Body of pancreas (tissue), 4 donors: ENCODE results near the gene RTL1. TPM values are rescaled to one million over a fixed set of nuclear protein-coding genes. Genes with fewer than 3 reads are reported as not detected.

ENCODE experiments used
- ATAC-seq: fragments of 150-250 bp; one replicate; pipeline ENCODE4 v1.9.1; 2016
- DNase-seq, 4 donors: peaks; one replicate each; pipeline ENCODE4 v3.0.0-alpha.2; 2019
- H3K27ac ChIP-seq, 4 donors: fragments of 200-600 bp; sonication (generic); 1 replicate in 3 of 4; 2 replicates in 1 of 4; pipeline versions ENCODE4 v1.5.1 to v1.6.1; 2016 to 2019; ENCODE audit warnings: mild to moderate bottlenecking in 1 of 4, mixed read lengths in 1 of 4, moderate library complexity in 1 of 4
- H3K27me3 ChIP-seq, 2 donors: fragments of 200-600 bp; sonication (generic); one replicate each; pipeline ENCODE4 v1.6.0; 2016; ENCODE audit warnings: mild to moderate bottlenecking in 1 of 2
- H3K36me3 ChIP-seq, 2 donors: fragments of 200-600 bp; sonication (generic); replicated peaks in 1 of 2; 2 replicates each; pipeline ENCODE4 v1.5.1; 2016; ENCODE audit warnings: low read depth in 2 of 2; ENCODE audit not compliant: insufficient read depth in 1 of 2
- H3K4me1 ChIP-seq: fragments of 200-600 bp; sonication (generic); one replicate; pipeline ENCODE4 v1.6.0; 2016
- H3K4me3 ChIP-seq, 2 donors: fragments of 200-600 bp; sonication (generic); 1 replicate in 1 of 2; 2 replicates in 1 of 2; pipeline ENCODE4 v1.5.1; 2016 to 2019
- H3K9me3 ChIP-seq, 3 donors: fragments of 200-600 bp; sonication (generic); 1 replicate in 2 of 3; 2 replicates in 1 of 3; pipeline ENCODE4 v1.5.1; 2016
- CTCF ChIP-seq, 7 experiments: fragments of 450-650 bp in 4 of 7; fragments of 200-600 bp in 3 of 7; sonication (generic) in 3 of 7; IDR thresholded peaks; one replicate each; pipeline ENCODE4 v1.5.1; 2016 to 2019; ENCODE audit warnings: antibody characterized with exemption in 7 of 7
- POLR2A ChIP-seq, 3 donors: fragments of 450-650 bp; IDR thresholded peaks; one replicate each; pipeline ENCODE4 v1.6.1; 2016; ENCODE audit warnings: antibody characterized with exemption in 3 of 3, mild to moderate bottlenecking in 2 of 3
- WGBS, 2 donors: methylation state at CpG; one replicate each; pipeline ENCODE4 v1.1.5; 2017; 5-methylcytosine and 5-hydroxymethylcytosine counted together
- intact Hi-C: fragments of 100-400 bp; cut with DNase I; formaldehyde crosslinking; loops from one replicate; pipeline ENCODE4 v1.15.1; 2023
- total RNA-seq, 2 donors: library from RNA; depleted of rRNA; stranded (reverse); fragments of >200 nt; gene quantifications; one replicate each; pipeline ENCODE4 v1.1.0, GENCODE V29; 2016

Gene RTL1
- total RNA-seq, 2 donors from 2014 or later: 0.26 TPM; not detected in 1

DNA sequence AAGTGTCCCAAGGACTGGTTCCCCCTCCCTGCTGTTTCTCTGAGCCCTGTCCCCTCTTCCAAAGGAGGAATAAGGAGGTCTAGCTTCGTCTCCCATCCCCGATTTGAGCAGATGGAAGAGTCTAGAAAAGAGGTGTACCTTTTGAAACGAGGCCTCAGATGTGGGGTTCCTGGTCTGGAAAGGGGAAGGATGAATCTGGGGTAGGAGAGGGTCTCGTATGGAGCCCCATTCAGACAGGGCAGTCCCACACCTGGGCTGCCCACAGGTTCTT lies 64.3 kb downstream of the RTL1 start:
- 46 to 58% methylated on average over 4 of the region's 4 CpGs for WGBS, 2 donors
- Histone ChIP-seq H3K27me3 (no peaks in the 10 kb centered on the region), H3K36me3 (no peaks in the 10 kb centered on the region), H3K4me1 (no peaks in the 10 kb centered on the region), H3K27ac (no peak overlapping the region), H3K9me3 (no peaks in the 10 kb centered on the region), H3K4me3 (no peak overlapping the region)
- no peak for TF ChIP-seq POLR2A (IDR thresholded peaks at IDR 0.05)
- no peak for TF ChIP-seq CTCF (IDR thresholded peaks at IDR 0.05)
- intact Hi-C loops: no loop called here
- DNase-seq (no peak), ATAC-seq (no peak)

DNA sequence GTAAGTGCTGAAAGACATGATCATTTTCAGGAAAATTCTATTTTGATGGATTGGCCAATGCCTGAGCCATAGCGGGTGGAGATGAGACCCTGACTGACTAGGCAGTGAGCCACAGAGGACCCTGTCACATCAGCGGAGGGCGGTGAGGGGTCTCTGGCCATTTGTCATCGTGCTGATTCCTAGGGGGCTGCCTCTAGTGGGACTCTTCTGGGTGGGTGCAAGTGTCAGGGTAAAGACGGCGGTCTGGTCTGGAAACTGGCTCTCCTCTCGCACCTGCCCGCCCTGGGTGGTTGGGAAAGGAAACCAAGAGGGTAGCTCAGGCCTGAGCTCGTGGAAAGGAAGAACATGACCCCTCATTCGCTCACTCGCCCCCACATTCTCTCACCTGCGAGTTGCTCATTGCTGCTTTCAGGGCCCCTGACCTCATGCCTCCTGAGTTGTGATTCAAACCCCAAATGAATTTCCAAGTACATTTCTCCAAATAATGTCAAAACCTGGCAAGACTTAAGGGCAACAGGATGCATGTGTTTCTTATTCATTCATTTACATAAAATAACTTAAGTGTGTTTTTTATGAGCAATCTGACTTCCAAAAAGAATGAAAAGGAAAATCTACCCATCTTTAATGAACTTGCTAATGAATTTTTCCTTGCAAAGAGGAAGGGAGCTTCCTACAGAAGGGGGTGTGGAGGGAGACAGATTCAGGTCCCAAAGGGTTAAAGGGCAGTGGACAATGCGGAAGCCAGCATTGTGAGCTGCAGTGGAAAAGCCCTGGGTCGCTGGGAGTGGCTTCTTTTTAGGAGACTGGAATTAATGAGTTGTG lies 64.8 kb downstream of the RTL1 start:
- intact Hi-C loops: no loop called here
- H3K27ac ChIP-seq: no peak overlapping the region
- TF ChIP-seq CTCF (IDR thresholded peaks at IDR 0.05) (no peak), POLR2A (IDR thresholded peaks at IDR 0.05) (no peak)

DNA sequence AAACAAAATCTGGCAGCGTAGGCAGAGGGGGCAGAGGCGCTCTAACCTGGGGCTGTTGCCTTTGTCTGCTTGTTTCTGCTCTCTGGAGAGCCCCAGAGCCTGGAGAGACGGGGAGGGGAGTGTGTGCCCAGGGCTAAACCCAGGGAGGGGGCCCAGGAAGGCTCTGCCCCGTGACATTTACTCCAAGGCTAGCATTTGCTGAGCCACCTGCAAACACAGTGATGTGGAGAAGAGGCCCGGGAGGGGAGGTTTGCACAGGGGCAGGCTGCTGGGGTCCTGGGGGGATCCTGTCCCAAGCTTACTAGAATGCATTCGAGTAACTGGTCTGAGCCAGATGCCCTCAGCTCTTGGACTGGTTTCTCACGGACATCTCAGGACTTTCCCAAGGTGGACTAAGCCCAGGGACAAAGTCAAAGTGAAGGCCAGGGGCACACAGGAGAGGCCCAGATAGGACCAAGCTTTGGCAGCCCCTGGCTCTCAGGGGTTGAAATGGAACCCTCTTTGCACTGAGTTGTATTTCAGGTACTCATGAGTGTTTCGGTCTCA lies 65.6 kb downstream of the RTL1 start:
- no peaks in the 10 kb centered on the region for H3K4me1 ChIP-seq
- no peaks in the 10 kb centered on the region for H3K27me3 ChIP-seq
- ATAC-seq (no peak), DNase-seq (no peak)
- TF ChIP-seq POLR2A (IDR thresholded peaks at IDR 0.05): no peak
- TF ChIP-seq CTCF (IDR thresholded peaks at IDR 0.05): no peak
- H3K4me3 ChIP-seq: no peak overlapping the region
- WGBS, 2 donors: 74 to 81% methylated on average over 6 to 8 of the region's 8 CpGs
- no peaks in the 10 kb centered on the region for H3K36me3 ChIP-seq
- H3K9me3 ChIP-seq: no peaks in the 10 kb centered on the region
- intact Hi-C loops: no loop called here
- H3K27ac ChIP-seq: no peak overlapping the region

More for the DNA sequence above, 64.8 kb downstream of the RTL1 start:
- Histone ChIP-seq H3K36me3 (no peaks in the 10 kb centered on the region), H3K9me3 (no peaks in the 10 kb centered on the region), H3K4me1 (no peaks in the 10 kb centered on the region), H3K27me3 (no peaks in the 10 kb centered on the region), H3K4me3 (no peak overlapping the region)
- no peak for DNase-seq
- ATAC-seq: no peak
- WGBS, 2 donors: 80 to 87% methylated on average over 13 to 14 of the region's 14 CpGs

- no peak for DNase-seq
- 73 to 82% methylated on average over 24 to 26 of the region's 26 CpGs for WGBS, 2 donors
- Histone ChIP-seq H3K4me1 (no peaks in the 10 kb centered on the region), H3K27me3 (no peaks in the 10 kb centered on the region), H3K36me3 (no peaks in the 10 kb centered on the region), H3K27ac (no peak overlapping the region), H3K4me3 (no peak overlapping the region), H3K9me3 (no peaks in the 10 kb centered on the region)
- intact Hi-C loops: no loop called here
- TF ChIP-seq POLR2A (IDR thresholded peaks at IDR 0.05): no peak
- no peak for TF ChIP-seq CTCF (IDR thresholded peaks at IDR 0.05)
- ATAC-seq: no peak
Observed at GRCh38 chr14:100836941-100837804, 66.3 kb downstream of the RTL1 start.
